Progenitor cell of endocrine pancreas (in vitro differentiated cells): ENCODE measurements around the gene PDE5A. TPM values are rescaled to one million over a fixed set of nuclear protein-coding genes. Genes with fewer than 3 reads are reported as not detected.

Experiments
- DNase-seq: peaks from one replicate; pipeline ENCODE4 v3.0.0; 2021; ENCODE audit warnings: low spot score; ENCODE audit not compliant: unreplicated experiment
- H3K27ac Mint-ChIP-seq: 2 replicates; pipeline ENCODE4 v1.8.0; 2021; ENCODE audit warnings: mild to moderate bottlenecking, moderate library complexity, mixed read lengths
- H3K27me3 Mint-ChIP-seq: 2 replicates; pipeline ENCODE4 v1.8.0; 2021; ENCODE audit warnings: mixed read lengths
- H3K36me3 Mint-ChIP-seq: 2 replicates; pipeline ENCODE4 v1.8.0; 2022; ENCODE audit warnings: mixed read lengths; ENCODE audit not compliant: insufficient read depth
- H3K4me1 Mint-ChIP-seq: 2 replicates; pipeline ENCODE4 v1.8.0; 2021; ENCODE audit warnings: low read depth, mixed read lengths
- H3K4me3 Mint-ChIP-seq: 2 replicates; pipeline ENCODE4 v1.8.0; 2021; ENCODE audit warnings: low read depth, mild to moderate bottlenecking, moderate library complexity, mixed read lengths
- H3K9me3 Mint-ChIP-seq: 2 replicates; pipeline ENCODE4 v1.8.0; 2021; ENCODE audit warnings: low read depth, mixed read lengths
- CTCF ChIP-seq: fragments of 200-600 bp; sonication (generic); IDR thresholded peaks from one replicate; pipeline ENCODE4 v1.5.0; 2021; ENCODE audit warnings: antibody characterized with exemption, mild to moderate bottlenecking; ENCODE audit not compliant: unreplicated experiment
- total RNA-seq: library from RNA; stranded (reverse); gene quantifications from 2 replicates; pipeline ENCODE4 v1.2.1, GENCODE V29; 2021

PDE5A gene
- total RNA-seq, 1 donor from 2014 or later, result 44.6 TPM

DNA sequence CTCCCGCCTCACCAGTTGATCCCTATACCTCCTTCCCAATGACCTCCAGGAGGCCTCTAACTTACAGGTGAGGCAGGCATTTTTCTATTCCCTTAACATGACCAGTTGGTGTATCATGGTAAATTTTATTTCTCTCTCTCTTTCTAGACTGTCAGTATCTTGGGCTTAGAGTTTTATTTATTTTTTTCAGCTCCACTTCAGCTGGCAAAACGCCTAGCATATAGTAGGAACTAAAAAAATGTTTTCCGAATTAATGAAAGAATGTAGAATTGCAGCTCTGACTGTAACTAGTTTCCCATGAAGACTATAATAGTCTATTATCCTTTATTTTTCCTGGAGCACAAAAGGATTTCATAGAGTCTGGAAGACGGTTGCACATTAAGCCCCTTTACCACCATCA lies 84.8 kb downstream of the PDE5A start:
- H3K4me3 Mint-ChIP-seq, result no peak overlapping the region
- H3K36me3 Mint-ChIP-seq, result peaks cover 19% of the 10 kb centered on the region
- H3K27me3 Mint-ChIP-seq, result no peaks in the 10 kb centered on the region
- H3K4me1 Mint-ChIP-seq, result peaks cover 3% of the 10 kb centered on the region
- DNase-seq, result no peak
- no peak overlapping the region for H3K27ac Mint-ChIP-seq
- TF ChIP-seq CTCF, result no peak
- H3K9me3 Mint-ChIP-seq, result no peaks in the 10 kb centered on the region

DNA sequence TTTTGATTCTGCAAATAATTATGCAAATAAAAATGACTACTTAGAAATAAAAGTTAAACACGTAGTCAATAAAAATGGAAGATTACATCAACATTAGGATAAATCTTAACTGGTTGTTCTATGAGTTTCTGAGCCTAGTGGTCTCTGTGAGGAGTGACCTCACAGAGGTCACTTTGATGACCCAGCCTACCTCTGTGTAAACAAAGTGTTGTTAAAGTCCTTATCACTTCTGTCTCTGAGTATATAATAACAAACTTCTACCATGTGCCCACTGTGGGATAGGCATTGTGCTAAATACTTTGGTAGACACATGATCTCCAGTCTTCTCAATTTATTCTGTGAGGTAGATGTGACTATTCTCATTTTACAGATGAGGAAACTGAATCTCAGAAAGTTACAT lies 85.4 kb downstream of the PDE5A start:
- Mint-ChIP-seq H3K9me3 (no peaks in the 10 kb centered on the region), H3K4me1 (peaks cover 3% of the 10 kb centered on the region), H3K27me3 (no peaks in the 10 kb centered on the region), H3K27ac (no peak overlapping the region), H3K36me3 (peaks cover 20% of the 10 kb centered on the region), H3K4me3 (no peak overlapping the region)
- no peak for DNase-seq
- TF ChIP-seq CTCF, result no peak

- peaks cover 3% of the 10 kb centered on the region for H3K4me1 Mint-ChIP-seq
- no peak for DNase-seq
- TF ChIP-seq CTCF, result no peak
- H3K9me3 Mint-ChIP-seq, result peaks cover 6% of the 10 kb centered on the region
- H3K27me3 Mint-ChIP-seq, result no peaks in the 10 kb centered on the region
- H3K4me3 Mint-ChIP-seq, result no peak overlapping the region
- no peak overlapping the region for H3K27ac Mint-ChIP-seq
- H3K36me3 Mint-ChIP-seq, result peaks cover 42% of the 10 kb centered on the region
These were observed 88.4 kb downstream of the PDE5A start for GRCh38 chr4:119540249-119540648.

GRCh38 chr4:119537586-119537985 lies 91.0 kb downstream of the PDE5A start:
- peaks cover 55% of the 10 kb centered on the region for H3K36me3 Mint-ChIP-seq

GRCh38 chr4:119536572-119537528 lies 91.8 kb downstream of the PDE5A start:
- peaks cover 16% of the 10 kb centered on the region for H3K9me3 Mint-ChIP-seq
- H3K27ac Mint-ChIP-seq, result no peak overlapping the region
- H3K36me3 Mint-ChIP-seq, result peaks cover 50% of the 10 kb centered on the region
- no peaks in the 10 kb centered on the region for H3K27me3 Mint-ChIP-seq
- H3K4me1 Mint-ChIP-seq, result no peaks in the 10 kb centered on the region
- no peak for TF ChIP-seq CTCF
- H3K4me3 Mint-ChIP-seq, result no peak overlapping the region
- no peak for DNase-seq

More at GRCh38 chr4:119537586-119537985, 91.0 kb downstream of the PDE5A start:
- TF ChIP-seq CTCF, result no peak
- no peaks in the 10 kb centered on the region for H3K27me3 Mint-ChIP-seq
- H3K4me1 Mint-ChIP-seq, result no peaks in the 10 kb centered on the region
- no peak overlapping the region for H3K27ac Mint-ChIP-seq
- no peak overlapping the region for H3K4me3 Mint-ChIP-seq
- H3K9me3 Mint-ChIP-seq, result peaks cover 16% of the 10 kb centered on the region
- no peak for DNase-seq
